Measurements from ENCODE around the gene TMPRSS3.

Gene TMPRSS3

GRCh38 chr21:42370894-42371654, 24.8 kb downstream of the TMPRSS3 start:
- Mint-ChIP-seq H3K4me3 (no peak overlapping the region), H3K9me3 (no peaks in the 10 kb centered on the region), H3K4me1 (ENCODE audit: low read depth) (peaks cover 11% of the 10 kb centered on the region), H3K27me3 (ENCODE audit: low read depth) (no peaks in the 10 kb centered on the region), H3K27ac (no peak overlapping the region), H3K36me3 (ENCODE audit: low read depth) (no peaks in the 10 kb centered on the region)

GRCh38 chr21:42369821-42370220, 26.0 kb downstream of the TMPRSS3 start:
- H3K27ac Mint-ChIP-seq = no peak overlapping the region
- peaks cover 11% of the 10 kb centered on the region for H3K4me1 Mint-ChIP-seq (ENCODE audit: low read depth)
- H3K27me3 Mint-ChIP-seq (ENCODE audit: low read depth) = no peaks in the 10 kb centered on the region
- no peaks in the 10 kb centered on the region for H3K36me3 Mint-ChIP-seq (ENCODE audit: low read depth)
- no peak overlapping the region for H3K4me3 Mint-ChIP-seq
- H3K9me3 Mint-ChIP-seq = no peaks in the 10 kb centered on the region

GRCh38 chr21:42367367-42368165, 28.3 kb downstream of the TMPRSS3 start:
- Mint-ChIP-seq H3K36me3 (ENCODE audit: low read depth) (no peaks in the 10 kb centered on the region), H3K4me1 (ENCODE audit: low read depth) (peaks cover 4% of the 10 kb centered on the region), H3K27ac (no peak overlapping the region), H3K27me3 (ENCODE audit: low read depth) (peaks cover 13% of the 10 kb centered on the region), H3K4me3 (no peak overlapping the region), H3K9me3 (no peaks in the 10 kb centered on the region)

- no peak within 1 kb of the TSS for H3K27ac Mint-ChIP-seq
- H3K4me1 Mint-ChIP-seq (ENCODE audit: low read depth) = peaks cover 4% of the 10 kb centered on the region
- no peaks in the 10 kb centered on the region for H3K9me3 Mint-ChIP-seq
Observed at GRCh38 chr21:42366292-42367010, 29.4 kb downstream of the TMPRSS3 start, which contains the start of gene TFF1. TFF1 (minus strand) TSS chr21:42366535; CDS start chr21:42366495, 40 bp downstream.

GRCh38 chr21:42365770-42366169, 30.1 kb downstream of the TMPRSS3 start:
- Mint-ChIP-seq H3K27ac (no peak overlapping the region), H3K4me1 (ENCODE audit: low read depth) (peaks cover 4% of the 10 kb centered on the region), H3K27me3 (ENCODE audit: low read depth) (peaks cover 21% of the 10 kb centered on the region), H3K4me3 (no peak overlapping the region), H3K36me3 (ENCODE audit: low read depth) (no peaks in the 10 kb centered on the region), H3K9me3 (no peaks in the 10 kb centered on the region)

More at GRCh38 chr21:42366292-42367010, 29.4 kb downstream of the TMPRSS3 start, which contains the start of gene TFF1:
- no peaks in the 10 kb centered on the region for H3K36me3 Mint-ChIP-seq (ENCODE audit: low read depth)
- peaks cover 21% of the 10 kb centered on the region for H3K27me3 Mint-ChIP-seq (ENCODE audit: low read depth)
- no peak within 1 kb of the TSS for H3K4me3 Mint-ChIP-seq

- Mint-ChIP-seq H3K4me1 (ENCODE audit: low read depth) (peaks cover 3% of the 10 kb centered on the region), H3K36me3 (ENCODE audit: low read depth) (no peaks in the 10 kb centered on the region), H3K4me3 (no peak overlapping the region), H3K27ac (no peak overlapping the region), H3K27me3 (ENCODE audit: low read depth) (peaks cover 21% of the 10 kb centered on the region), H3K9me3 (no peaks in the 10 kb centered on the region)
Observed at GRCh38 chr21:42364304-42364865, 31.5 kb downstream of the TMPRSS3 start.

GRCh38 chr21:42363312-42363711, 32.5 kb downstream of the TMPRSS3 start:
- Mint-ChIP-seq H3K27me3 (ENCODE audit: low read depth) (peaks cover 21% of the 10 kb centered on the region), H3K27ac (no peak overlapping the region), H3K4me1 (ENCODE audit: low read depth) (peaks cover 3% of the 10 kb centered on the region), H3K36me3 (ENCODE audit: low read depth) (no peaks in the 10 kb centered on the region), H3K9me3 (no peaks in the 10 kb centered on the region), H3K4me3 (no peak overlapping the region)

GRCh38 chr21:42362700-42363099, 33.2 kb downstream of the TMPRSS3 start:
- H3K36me3 Mint-ChIP-seq (ENCODE audit: low read depth) = no peaks in the 10 kb centered on the region
- peaks cover 3% of the 10 kb centered on the region for H3K9me3 Mint-ChIP-seq
- no peak overlapping the region for H3K27ac Mint-ChIP-seq
- H3K4me3 Mint-ChIP-seq = no peak overlapping the region
- no peaks in the 10 kb centered on the region for H3K4me1 Mint-ChIP-seq (ENCODE audit: low read depth)
- peaks cover 21% of the 10 kb centered on the region for H3K27me3 Mint-ChIP-seq (ENCODE audit: low read depth)

- H3K9me3 Mint-ChIP-seq = peaks cover 7% of the 10 kb centered on the region
- H3K27me3 Mint-ChIP-seq (ENCODE audit: low read depth) = peaks cover 21% of the 10 kb centered on the region
- no peak overlapping the region for H3K27ac Mint-ChIP-seq
- H3K4me1 Mint-ChIP-seq (ENCODE audit: low read depth) = peaks cover 2% of the 10 kb centered on the region
- no peaks in the 10 kb centered on the region for H3K36me3 Mint-ChIP-seq (ENCODE audit: low read depth)
- H3K4me3 Mint-ChIP-seq = no peak overlapping the region
Observed at GRCh38 chr21:42362198-42362597, 33.7 kb downstream of the TMPRSS3 start.

- Mint-ChIP-seq H3K4me3 (no peak overlapping the region), H3K4me1 (ENCODE audit: low read depth) (peaks cover 2% of the 10 kb centered on the region), H3K36me3 (ENCODE audit: low read depth) (no peaks in the 10 kb centered on the region), H3K27ac (no peak overlapping the region), H3K27me3 (ENCODE audit: low read depth) (peaks cover 21% of the 10 kb centered on the region), H3K9me3 (peaks cover 16% of the 10 kb centered on the region)
Observed at GRCh38 chr21:42361286-42361685, 34.6 kb downstream of the TMPRSS3 start.

GRCh38 chr21:42360317-42360716, 35.5 kb downstream of the TMPRSS3 start:
- peaks cover 25% of the 10 kb centered on the region for H3K9me3 Mint-ChIP-seq
- peaks cover 2% of the 10 kb centered on the region for H3K4me1 Mint-ChIP-seq (ENCODE audit: low read depth)

GRCh38 chr21:42358937-42359336, 36.9 kb downstream of the TMPRSS3 start:
- Mint-ChIP-seq H3K36me3 (ENCODE audit: low read depth) (peaks cover 5% of the 10 kb centered on the region), H3K27ac (no peak overlapping the region), H3K9me3 (peaks cover 37% of the 10 kb centered on the region), H3K4me3 (no peak overlapping the region), H3K27me3 (ENCODE audit: low read depth) (peaks cover 16% of the 10 kb centered on the region), H3K4me1 (ENCODE audit: low read depth) (peaks cover 2% of the 10 kb centered on the region)

More at GRCh38 chr21:42360317-42360716, 35.5 kb downstream of the TMPRSS3 start:
- H3K36me3 Mint-ChIP-seq (ENCODE audit: low read depth) = no peaks in the 10 kb centered on the region
- no peak overlapping the region for H3K4me3 Mint-ChIP-seq
- H3K27ac Mint-ChIP-seq = no peak overlapping the region
- peaks cover 21% of the 10 kb centered on the region for H3K27me3 Mint-ChIP-seq (ENCODE audit: low read depth)

GRCh38 chr21:42358261-42358660, 37.6 kb downstream of the TMPRSS3 start:
- Mint-ChIP-seq H3K9me3 (peaks cover 42% of the 10 kb centered on the region), H3K4me3 (no peak overlapping the region), H3K36me3 (ENCODE audit: low read depth) (peaks cover 5% of the 10 kb centered on the region), H3K27ac (no peak overlapping the region), H3K4me1 (ENCODE audit: low read depth) (peaks cover 3% of the 10 kb centered on the region), H3K27me3 (ENCODE audit: low read depth) (peaks cover 19% of the 10 kb centered on the region)

GRCh38 chr21:42357307-42357706, 38.5 kb downstream of the TMPRSS3 start:
- Mint-ChIP-seq H3K9me3 (peaks cover 42% of the 10 kb centered on the region), H3K27me3 (ENCODE audit: low read depth) (peaks cover 12% of the 10 kb centered on the region), H3K4me3 (no peak overlapping the region), H3K4me1 (ENCODE audit: low read depth) (peaks cover 3% of the 10 kb centered on the region), H3K36me3 (ENCODE audit: low read depth) (peaks cover 5% of the 10 kb centered on the region), H3K27ac (no peak overlapping the region)

Measured in T-helper 1 cell treated with Interleukin-12 subunit alpha and Interleukin-12 subunit beta and Interleukin-4 antibody, amounts not matched to agents 30 μg/mL and 1 μg/mL, for 36 hours (primary cell).